ENCODE measurements around the gene EPS8. TPM values are rescaled to one million over a fixed set of nuclear protein-coding genes. Genes with fewer than 3 reads are reported as not detected.

EPS8 gene
- total RNA-seq, 2 experiments from 2014 or later = 1.5 to 2.0 TPM

- Mint-ChIP-seq H3K4me3 (no peak overlapping the region), H3K27ac (no peak overlapping the region), H3K9me3 (ENCODE audit: low read depth) (no peaks in the 10 kb centered on the region), H3K36me3 (ENCODE audit: low read depth) (no peaks in the 10 kb centered on the region), H3K27me3 (peaks cover 4% of the 10 kb centered on the region), H3K4me1 (no peaks in the 10 kb centered on the region)
- ATAC-seq = no peak
- ChIA-PET CTCF (interaction anchor here (1.0 kb wide), 1 partner anchor 9 kb away, joined by 3 read pairs; no protein-coding TSS in a partner anchor), POLR2A (no interaction called here)
- intact Hi-C loops (cut with DNase I, micrococcal nuclease) = no loop called here
- no peak for DNase-seq
Observed at GRCh38 chr12:15726878-15727150, 62.4 kb downstream of the EPS8 start.

- H3K36me3 Mint-ChIP-seq (ENCODE audit: low read depth) = no peaks in the 10 kb centered on the region
- ChIA-PET CTCF (interaction anchor here (1.0 kb wide), 1 partner anchor 9 kb away, joined by 3 read pairs; no protein-coding TSS in a partner anchor), POLR2A (no interaction called here)
- H3K27me3 Mint-ChIP-seq = peaks cover 4% of the 10 kb centered on the region
- no peak overlapping the region for H3K4me3 Mint-ChIP-seq
- DNase-seq (no peak), ATAC-seq (no peak)
- H3K4me1 Mint-ChIP-seq = no peaks in the 10 kb centered on the region
- H3K9me3 Mint-ChIP-seq (ENCODE audit: low read depth) = no peaks in the 10 kb centered on the region
- no peak overlapping the region for H3K27ac Mint-ChIP-seq
- intact Hi-C loops (cut with DNase I, micrococcal nuclease) = no loop called here
Observed at GRCh38 chr12:15726027-15726877, 62.9 kb downstream of the EPS8 start.

GRCh38 chr12:15722951-15723350, 66.2 kb downstream of the EPS8 start:
- ChIA-PET POLR2A (no interaction called here), CTCF (no interaction called here)
- H3K9me3 Mint-ChIP-seq (ENCODE audit: low read depth) = no peaks in the 10 kb centered on the region

GRCh38 chr12:15721316-15722115, 67.7 kb downstream of the EPS8 start:
- no peak for DNase-seq
- Mint-ChIP-seq H3K27ac (no peak overlapping the region), H3K4me3 (no peak overlapping the region), H3K9me3 (ENCODE audit: low read depth) (no peaks in the 10 kb centered on the region), H3K4me1 (no peaks in the 10 kb centered on the region), H3K36me3 (ENCODE audit: low read depth) (no peaks in the 10 kb centered on the region), H3K27me3 (peaks cover 4% of the 10 kb centered on the region)
- POLR2A ChIA-PET = no interaction called here
- CTCF ChIA-PET = interaction anchor here (1.2 kb wide), 1 partner anchor 10 kb away, joined by 3 read pairs; no protein-coding TSS in a partner anchor
- intact Hi-C loops (cut with DNase I, micrococcal nuclease) = no loop called here
- no peak for ATAC-seq

More at GRCh38 chr12:15722951-15723350, 66.2 kb downstream of the EPS8 start:
- no peaks in the 10 kb centered on the region for H3K36me3 Mint-ChIP-seq (ENCODE audit: low read depth)
- H3K27ac Mint-ChIP-seq = no peak overlapping the region
- no peak for ATAC-seq
- H3K27me3 Mint-ChIP-seq = no peaks in the 10 kb centered on the region
- no peak overlapping the region for H3K4me3 Mint-ChIP-seq
- H3K4me1 Mint-ChIP-seq = no peaks in the 10 kb centered on the region
- intact Hi-C loops (cut with DNase I, micrococcal nuclease) = no loop called here
- no peak for DNase-seq

GRCh38 chr12:15720295-15720694, 68.9 kb downstream of the EPS8 start:
- ATAC-seq = no peak
- Mint-ChIP-seq H3K27ac (no peak overlapping the region), H3K36me3 (ENCODE audit: low read depth) (no peaks in the 10 kb centered on the region), H3K9me3 (ENCODE audit: low read depth) (no peaks in the 10 kb centered on the region), H3K4me1 (no peaks in the 10 kb centered on the region), H3K27me3 (peaks cover 5% of the 10 kb centered on the region), H3K4me3 (no peak overlapping the region)
- DNase-seq = no peak
- CTCF ChIA-PET = interaction anchor here (0.7 kb wide), 1 partner anchor 209 kb away, joined by 3 read pairs; no protein-coding TSS in a partner anchor
- intact Hi-C loops (cut with DNase I, micrococcal nuclease) = no loop called here
- POLR2A ChIA-PET = no interaction called here

GRCh38 chr12:15719230-15719629, 70.0 kb downstream of the EPS8 start:
- no peak for ATAC-seq
- intact Hi-C loops (cut with DNase I, micrococcal nuclease) = no loop called here
- POLR2A ChIA-PET = no interaction called here
- DNase-seq = no peak
- H3K27ac Mint-ChIP-seq = no peak overlapping the region
- no peaks in the 10 kb centered on the region for H3K9me3 Mint-ChIP-seq (ENCODE audit: low read depth)
- no peaks in the 10 kb centered on the region for H3K4me1 Mint-ChIP-seq
- CTCF ChIA-PET = interaction anchor here (0.6 to 1.3 kb wide), 2 partner anchors 9 to 62 kb away, joined by 3 read pairs; no protein-coding TSS in a partner anchor
- no peak overlapping the region for H3K4me3 Mint-ChIP-seq
- H3K27me3 Mint-ChIP-seq = peaks cover 8% of the 10 kb centered on the region
- H3K36me3 Mint-ChIP-seq (ENCODE audit: low read depth) = no peaks in the 10 kb centered on the region

- DNase-seq = no peak
- intact Hi-C loops (cut with DNase I, micrococcal nuclease) = no loop called here
- Mint-ChIP-seq H3K36me3 (ENCODE audit: low read depth) (no peaks in the 10 kb centered on the region), H3K4me1 (no peaks in the 10 kb centered on the region), H3K27me3 (peaks cover 8% of the 10 kb centered on the region), H3K27ac (no peak overlapping the region), H3K4me3 (no peak overlapping the region), H3K9me3 (ENCODE audit: low read depth) (no peaks in the 10 kb centered on the region)
- ChIA-PET POLR2A (no interaction called here), CTCF (interaction anchor here (0.7 to 1.6 kb wide), 3 partner anchors 8 to 19 kb away, joined by 3 read pairs; no protein-coding TSS in a partner anchor)
- no peak for ATAC-seq
Observed at GRCh38 chr12:15717940-15718567, 71.1 kb downstream of the EPS8 start.

GRCh38 chr12:15716581-15716980, 72.6 kb downstream of the EPS8 start:
- ATAC-seq = no peak
- intact Hi-C loops (cut with DNase I, micrococcal nuclease) = no loop called here

GRCh38 chr12:15714256-15714655, 74.9 kb downstream of the EPS8 start:
- DNase-seq (no peak), ATAC-seq (no peak)
- no peak overlapping the region for H3K27ac Mint-ChIP-seq
- POLR2A ChIA-PET = no interaction called here
- H3K36me3 Mint-ChIP-seq (ENCODE audit: low read depth) = no peaks in the 10 kb centered on the region
- peaks cover 8% of the 10 kb centered on the region for H3K27me3 Mint-ChIP-seq
- CTCF ChIA-PET = no interaction called here
- H3K9me3 Mint-ChIP-seq (ENCODE audit: low read depth) = no peaks in the 10 kb centered on the region
- intact Hi-C loops (cut with DNase I, micrococcal nuclease) = no loop called here
- H3K4me3 Mint-ChIP-seq = no peak overlapping the region
- H3K4me1 Mint-ChIP-seq = no peaks in the 10 kb centered on the region

More at GRCh38 chr12:15716581-15716980, 72.6 kb downstream of the EPS8 start:
- Mint-ChIP-seq H3K9me3 (ENCODE audit: low read depth) (no peaks in the 10 kb centered on the region), H3K4me1 (no peaks in the 10 kb centered on the region), H3K27me3 (peaks cover 8% of the 10 kb centered on the region), H3K36me3 (ENCODE audit: low read depth) (no peaks in the 10 kb centered on the region), H3K27ac (no peak overlapping the region), H3K4me3 (no peak overlapping the region)
- ChIA-PET CTCF (interaction anchor here (0.7 kb wide), 1 partner anchor 1359 kb away, joined by 3 read pairs; no protein-coding TSS in a partner anchor), POLR2A (no interaction called here)
- DNase-seq = no peak

- H3K9me3 Mint-ChIP-seq (ENCODE audit: low read depth) = no peaks in the 10 kb centered on the region
- H3K4me1 Mint-ChIP-seq = no peaks in the 10 kb centered on the region
- ChIA-PET POLR2A (no interaction called here), CTCF (interaction anchor here (0.6 to 1.3 kb wide), 2 partner anchors 26 to 706 kb away, joined by 3 to 5 read pairs; no protein-coding TSS in a partner anchor)
- H3K36me3 Mint-ChIP-seq (ENCODE audit: low read depth) = no peaks in the 10 kb centered on the region
- peaks cover 8% of the 10 kb centered on the region for H3K27me3 Mint-ChIP-seq
- DNase-seq (no peak), ATAC-seq (no peak)
- H3K4me3 Mint-ChIP-seq = no peak overlapping the region
- intact Hi-C loops (cut with DNase I, micrococcal nuclease) = no loop called here
- H3K27ac Mint-ChIP-seq = no peak overlapping the region
Observed at GRCh38 chr12:15712823-15713660, 76.1 kb downstream of the EPS8 start.

- no peak overlapping the region for H3K4me3 Mint-ChIP-seq
- H3K27ac Mint-ChIP-seq = no peak overlapping the region
- intact Hi-C loops (cut with DNase I, micrococcal nuclease) = no loop called here
- POLR2A ChIA-PET = no interaction called here
- CTCF ChIA-PET = interaction anchor here (0.9 to 1.0 kb wide), 2 partner anchors 13 to 48 kb away, joined by 3 to 4 read pairs; no protein-coding TSS in a partner anchor
- peaks cover 11% of the 10 kb centered on the region for H3K27me3 Mint-ChIP-seq
- ATAC-seq (no peak), DNase-seq (no peak)
- no peaks in the 10 kb centered on the region for H3K9me3 Mint-ChIP-seq (ENCODE audit: low read depth)
- no peaks in the 10 kb centered on the region for H3K36me3 Mint-ChIP-seq (ENCODE audit: low read depth)
- H3K4me1 Mint-ChIP-seq = no peaks in the 10 kb centered on the region
Observed at GRCh38 chr12:15712160-15712559, 77.0 kb downstream of the EPS8 start.
